GM23338 (cell line): ENCODE measurements around the gene CACNA2D3. TPM values are rescaled to one million over a fixed set of nuclear protein-coding genes. Genes with fewer than 3 reads are reported as not detected.

Experiments used
- ATAC-seq: fragments of 200-7000 bp; cut with Tn5 transposase; 3 replicates; pipeline ENCODE4 v1.9.1; 2020
- DNase-seq: peaks from one replicate; pipeline ENCODE4 v3.0.0-alpha.2; 2015; ENCODE audit warnings: low spot score
- H2AFZ ChIP-seq: fragments of 200-600 bp; sonication (generic); 2 replicates; pipeline ENCODE4 v1.8.0; 2016; ENCODE audit warnings: antibody characterized with exemption, mild to moderate bottlenecking, moderate library complexity
- H3F3A ChIP-seq: fragments of 200-600 bp; sonication (generic); replicated peaks from 2 replicates; pipeline ENCODE4 v1.8.0; 2017; ENCODE audit warnings: antibody characterized with exemption, mixed run types, low read depth
- H3K27ac ChIP-seq: fragments of 200-600 bp; sonication (generic); 2 replicates; pipeline ENCODE4 v1.6.1; 2016; ENCODE audit warnings: low read depth
- H3K27me3 ChIP-seq: fragments of 200-600 bp; sonication (generic); 2 replicates; pipeline ENCODE4 v1.8.0; 2016; ENCODE audit warnings: mild to moderate bottlenecking, mixed run types, moderate library complexity; ENCODE audit not compliant: insufficient read depth
- H3K36me3 ChIP-seq: fragments of 200-600 bp; sonication (generic); 2 replicates; pipeline ENCODE4 v1.8.0; 2016; ENCODE audit warnings: mild to moderate bottlenecking; ENCODE audit not compliant: insufficient read depth
- H3K4me1 ChIP-seq: fragments of 200-600 bp; sonication (generic); 2 replicates; pipeline ENCODE4 v1.8.0; 2016; ENCODE audit warnings: mild to moderate bottlenecking, moderate library complexity; ENCODE audit not compliant: insufficient read depth
- H3K4me2 ChIP-seq: fragments of 200-600 bp; sonication (generic); 2 replicates; pipeline ENCODE4 v1.7.1; 2017; ENCODE audit warnings: mixed run types
- H3K4me3 ChIP-seq: fragments of 200-600 bp; sonication (generic); 2 replicates; pipeline ENCODE4 v1.6.1; 2016; ENCODE audit warnings: mixed run types
- H3K79me2 ChIP-seq: fragments of 200-600 bp; sonication (generic); replicated peaks from 2 replicates; pipeline ENCODE4 v1.8.0; 2017; ENCODE audit warnings: mild to moderate bottlenecking; ENCODE audit not compliant: insufficient read depth
- H3K9me2 ChIP-seq: fragments of 200-600 bp; sonication (generic); 2 replicates; pipeline ENCODE4 v1.8.0; 2017; ENCODE audit not compliant: insufficient read depth
- H4K20me1 ChIP-seq: fragments of 200-600 bp; sonication (generic); replicated peaks from 2 replicates; pipeline ENCODE4 v1.8.0; 2017; ENCODE audit warnings: mild to moderate bottlenecking; ENCODE audit not compliant: insufficient read depth
- H3K27ac Mint-ChIP-seq: 2 replicates; pipeline ENCODE4 v1.8.0; 2020; ENCODE audit warnings: inconsistent platforms, mild to moderate bottlenecking, moderate library complexity, mixed read lengths
- H3K27me3 Mint-ChIP-seq: 3 replicates; pipeline ENCODE4 v1.8.0; 2022; ENCODE audit warnings: low read depth, mild to moderate bottlenecking, moderate library complexity, mixed read lengths, inconsistent platforms; ENCODE audit not compliant: insufficient read depth, poor library complexity
- H3K36me3 Mint-ChIP-seq: 3 replicates; pipeline ENCODE4 v1.8.0; 2021; ENCODE audit warnings: low read depth, mild to moderate bottlenecking, inconsistent platforms, moderate library complexity, mixed read lengths
- H3K4me1 Mint-ChIP-seq: 3 replicates; pipeline ENCODE4 v1.8.0; 2020; ENCODE audit warnings: mild to moderate bottlenecking, inconsistent platforms, mixed read lengths
- H3K4me3 Mint-ChIP-seq: 3 replicates; pipeline ENCODE4 v1.8.0; 2021; ENCODE audit warnings: moderate library complexity, mild to moderate bottlenecking, inconsistent platforms, mixed read lengths
- H3K9me3 Mint-ChIP-seq: 3 replicates; pipeline ENCODE4 v1.8.0; 2020; ENCODE audit warnings: moderate library complexity, mild to moderate bottlenecking, inconsistent platforms, mixed read lengths
- CREB1 ChIP-seq: fragments of 250-450 bp; sonication (Bioruptor Pico); IDR thresholded peaks from 2 replicates; pipeline ENCODE4 v1.5.0; 2020; ENCODE audit warnings: low read depth, mild to moderate bottlenecking, moderate library complexity
- CTCF ChIP-seq, 2 experiments: fragments of 200-600 bp in 1 of 2; sonication (generic) in 1 of 2; conservative IDR thresholded peaks; 2 replicates each; pipeline versions ENCODE4 v1.5.1 to v1.6.1; 2016 to 2017; ENCODE audit warnings: antibody characterized with exemption in 2 of 2, low read depth in 2 of 2, mild to moderate bottlenecking in 2 of 2, moderate library complexity in 1 of 2
- ETS1 ChIP-seq: IDR thresholded peaks from 2 replicates; pipeline ENCODE4 v1.6.1; 2016; ENCODE audit warnings: antibody characterized with exemption
- JUNB ChIP-seq: IDR thresholded peaks from one replicate; pipeline ENCODE4 v1.6.1; 2016; ENCODE audit warnings: antibody characterized with exemption; ENCODE audit not compliant: unreplicated experiment
- NANOG ChIP-seq: IDR thresholded peaks from 2 replicates; pipeline ENCODE4 v1.6.1; 2016; ENCODE audit warnings: antibody characterized with exemption, borderline replicate concordance
- REST ChIP-seq: IDR thresholded peaks from one replicate; pipeline ENCODE4 v1.6.1; 2018; ENCODE audit warnings: antibody characterized with exemption; ENCODE audit not compliant: unreplicated experiment
- ZNF331 ChIP-seq: fragments of 250-450 bp; sonication (Bioruptor Pico); IDR thresholded peaks from 2 replicates; pipeline ENCODE4 v1.5.0; 2020; ENCODE audit warnings: low read depth, mild to moderate bottlenecking, moderate library complexity
- ZNF462 ChIP-seq: fragments of 250-450 bp; sonication (Bioruptor Pico); IDR thresholded peaks from 2 replicates; pipeline ENCODE4 v1.5.0; 2020; ENCODE audit warnings: mild to moderate bottlenecking, moderate library complexity
- polyA plus RNA-seq: library from polyadenylated mRNA; unstranded; fragments of >200 nt; fragmentation: Nextera tagmentation; extraction: Ambion mirVana; gene quantifications from 2 replicates; pipeline ENCODE4 v1.2.1, GENCODE V29; 2016
- total RNA-seq: library from RNA; depleted of rRNA; stranded (reverse); fragments of >200 nt; shearing (Covaris generic); gene quantifications from 2 replicates; pipeline ENCODE4 v1.2.3, GENCODE V29; 2014

The CACNA2D3 gene
- total and polyA plus RNA-seq, 2 experiments from 2014 or later = 2.2 to 2.3 TPM

- ATAC-seq (peak; percentile 74), DNase-seq (peak; percentile 31)
- peak; percentile 77; the same call in 1 of the 2 replicates for TF ChIP-seq ZNF462 (CRISPR knock-in tag)
- TF ChIP-seq CREB1 (CRISPR knock-in tag) = no peak
- no peaks in the 10 kb centered on the region; the same call in 2 of the 3 replicates for H3K9me3 Mint-ChIP-seq
- H3F3A ChIP-seq = no peaks in the 10 kb centered on the region
- no peak overlapping the region for H3K4me3 ChIP-seq
- 0 out of 2 replicates have a peak, but pooled peaks cover 11% of the 10 kb centered on the region for H3K9me2 ChIP-seq
- no peaks in the 10 kb centered on the region for H3K36me3 Mint-ChIP-seq
- no peak overlapping the region for H3K4me3 Mint-ChIP-seq
- peaks cover 12% of the 10 kb centered on the region for H3K27me3 Mint-ChIP-seq
- peaks cover 19% of the 10 kb centered on the region for H3K4me1 ChIP-seq
- H3K27ac ChIP-seq = no peak overlapping the region
- no peaks in the 10 kb centered on the region for H3K36me3 ChIP-seq
- peaks cover 25% of the 10 kb centered on the region for H3K4me1 Mint-ChIP-seq
- H3K79me2 ChIP-seq = no peaks in the 10 kb centered on the region
- H3K27me3 ChIP-seq = no peaks in the 10 kb centered on the region
- no peaks in the 10 kb centered on the region for H4K20me1 ChIP-seq
- no peak overlapping the region for H2AFZ ChIP-seq
- H3K27ac Mint-ChIP-seq = no peak overlapping the region
- peak overlapping the region; percentile 55 for H3K4me2 ChIP-seq
Measured at GRCh38 chr3:54193093-54193492, 70.7 kb downstream of the CACNA2D3 start.

- Histone ChIP-seq H3K27me3 (no peaks in the 10 kb centered on the region), H3F3A (no peaks in the 10 kb centered on the region), H3K4me3 (no peak overlapping the region), H3K9me2 (0 out of 2 replicates have a peak, but pooled peaks cover 3% of the 10 kb centered on the region), H3K36me3 (no peaks in the 10 kb centered on the region), H3K4me1 (peaks cover 19% of the 10 kb centered on the region), H2AFZ (no peak overlapping the region), H3K4me2 (no peak overlapping the region), H3K79me2 (no peaks in the 10 kb centered on the region), H4K20me1 (no peaks in the 10 kb centered on the region), H3K27ac (no peak overlapping the region)
- no peaks in the 10 kb centered on the region for H3K36me3 Mint-ChIP-seq
- peaks cover 28% of the 10 kb centered on the region for H3K4me1 Mint-ChIP-seq
- no peak for ATAC-seq
- H3K27ac Mint-ChIP-seq = no peak overlapping the region
- H3K4me3 Mint-ChIP-seq = no peak overlapping the region
- H3K27me3 Mint-ChIP-seq = peaks cover 8% of the 10 kb centered on the region
- H3K9me3 Mint-ChIP-seq = no peaks in the 10 kb centered on the region; the same call in 2 of the 3 replicates
- DNase-seq = no peak
- no peak for TF ChIP-seq REST
- no peak for TF ChIP-seq ETS1
- no peak for TF ChIP-seq JUNB
- TF ChIP-seq ZNF331 = no peak
- TF ChIP-seq NANOG = no peak
- TF ChIP-seq CTCF (conservative IDR thresholded peaks at IDR 0.05; ENCODE audit: low read depth in 2 of 2) = no peak
Measured at GRCh38 chr3:54196360-54196991, 74.1 kb downstream of the CACNA2D3 start.
